ENCODE results near the gene UBL7.

DNA sequence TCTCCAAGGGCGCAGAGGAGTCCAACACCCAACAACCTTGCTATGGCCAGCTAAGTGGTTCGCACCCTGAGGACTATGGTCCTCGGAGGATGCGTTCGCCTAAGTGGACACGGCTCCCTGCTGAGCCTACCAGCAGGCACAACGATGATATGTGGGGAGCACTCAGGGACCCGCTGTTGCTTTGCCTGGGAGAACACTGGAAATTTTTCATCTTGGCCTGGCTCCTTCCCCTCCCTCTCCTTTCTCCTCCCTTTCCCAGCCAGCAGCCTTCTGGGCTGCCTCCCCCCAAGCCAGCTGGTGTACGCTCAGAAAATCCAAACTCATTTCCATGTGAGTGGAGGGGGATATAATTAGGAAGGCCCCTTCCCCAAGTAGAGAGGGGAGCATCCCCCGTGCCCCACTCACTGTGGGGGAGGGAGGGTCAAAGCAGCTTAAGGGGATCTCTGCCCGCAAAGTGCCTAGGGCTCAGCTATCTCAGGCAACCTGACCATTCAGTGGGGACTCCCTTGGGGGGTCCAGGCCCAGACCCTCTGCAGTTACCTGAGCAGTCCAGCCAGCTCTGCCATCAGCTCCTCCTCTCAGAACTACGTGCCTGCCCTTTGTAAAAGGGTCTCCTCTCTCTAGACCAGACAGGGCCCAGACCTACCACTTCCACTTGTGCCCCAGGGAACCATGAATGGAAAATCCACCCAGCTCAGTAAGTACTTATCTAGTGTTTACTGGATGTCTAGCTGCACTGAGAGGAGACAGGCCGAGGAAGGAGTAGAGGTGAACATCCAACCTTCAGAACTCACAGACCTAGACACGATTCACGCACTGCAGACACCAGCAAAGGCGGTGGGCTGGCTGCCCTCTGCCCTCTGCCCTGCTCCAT, 26.5 kb downstream of the UBL7 start:
- TF ChIP-seq SP1 (IDR thresholded peaks at IDR 0.05; ENCODE audit: low read depth, low read length): no peak
- TF ChIP-seq, protein P1, sequence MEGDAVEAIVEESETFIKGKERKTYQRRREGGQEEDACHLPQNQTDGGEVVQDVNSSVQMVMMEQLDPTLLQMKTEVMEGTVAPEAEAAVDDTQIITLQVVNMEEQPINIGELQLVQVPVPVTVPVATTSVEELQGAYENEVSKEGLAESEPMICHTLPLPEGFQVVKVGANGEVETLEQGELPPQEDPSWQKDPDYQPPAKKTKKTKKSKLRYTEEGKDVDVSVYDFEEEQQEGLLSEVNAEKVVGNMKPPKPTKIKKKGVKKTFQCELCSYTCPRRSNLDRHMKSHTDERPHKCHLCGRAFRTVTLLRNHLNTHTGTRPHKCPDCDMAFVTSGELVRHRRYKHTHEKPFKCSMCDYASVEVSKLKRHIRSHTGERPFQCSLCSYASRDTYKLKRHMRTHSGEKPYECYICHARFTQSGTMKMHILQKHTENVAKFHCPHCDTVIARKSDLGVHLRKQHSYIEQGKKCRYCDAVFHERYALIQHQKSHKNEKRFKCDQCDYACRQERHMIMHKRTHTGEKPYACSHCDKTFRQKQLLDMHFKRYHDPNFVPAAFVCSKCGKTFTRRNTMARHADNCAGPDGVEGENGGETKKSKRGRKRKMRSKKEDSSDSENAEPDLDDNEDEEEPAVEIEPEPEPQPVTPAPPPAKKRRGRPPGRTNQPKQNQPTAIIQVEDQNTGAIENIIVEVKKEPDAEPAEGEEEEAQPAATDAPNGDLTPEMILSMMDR (IDR thresholded peaks at IDR 0.05 in 2 of 3, conservative IDR thresholded peaks at IDR 0.05 in 1 of 3; ENCODE audit: control insufficient read depth in 2 of 3, extremely low read depth in 1 of 3, insufficient read depth in 1 of 3, low read depth in 3 of 3, low read length in 3 of 3): no peak
- TF ChIP-seq NFYB (IDR thresholded peaks at IDR 0.05; ENCODE audit: insufficient read depth, low read depth, low read length): no peak
- TF ChIP-seq USF2 (IDR thresholded peaks at IDR 0.05; ENCODE audit: borderline replicate concordance, low read depth, low read length): no peak
- no peak for TF ChIP-seq TAF1 (IDR thresholded peaks at IDR 0.05; ENCODE audit: borderline replicate concordance, low read depth, low read length)
- 0 out of 2 replicates have a peak, but pooled peaks have one; percentile 75 for TF ChIP-seq HDGF (IDR thresholded peaks at IDR 0.05)
- no peak for TF ChIP-seq BCL11A (IDR thresholded peaks at IDR 0.05; ENCODE audit: low read depth, low read length)
- TF ChIP-seq HDAC6 (IDR thresholded peaks at IDR 0.05; ENCODE audit: unreplicated experiment): no peak
- TF ChIP-seq POLR2A (IDR thresholded peaks at IDR 0.05; ENCODE audit: low read depth, low read length): no peak
- TF ChIP-seq LARP7 (IDR thresholded peaks at IDR 0.05): no peak
- TF ChIP-seq SMC3 (IDR thresholded peaks at IDR 0.05; ENCODE audit: borderline replicate concordance, low read length): no peak
- no peak for TF ChIP-seq RAD21 (IDR thresholded peaks at IDR 0.05; ENCODE audit: insufficient read depth, low read depth, low read length)
- no peak for TF ChIP-seq ASH2L (IDR thresholded peaks at IDR 0.05; ENCODE audit: borderline replicate concordance, low read depth)
- TF ChIP-seq, protein P2, sequence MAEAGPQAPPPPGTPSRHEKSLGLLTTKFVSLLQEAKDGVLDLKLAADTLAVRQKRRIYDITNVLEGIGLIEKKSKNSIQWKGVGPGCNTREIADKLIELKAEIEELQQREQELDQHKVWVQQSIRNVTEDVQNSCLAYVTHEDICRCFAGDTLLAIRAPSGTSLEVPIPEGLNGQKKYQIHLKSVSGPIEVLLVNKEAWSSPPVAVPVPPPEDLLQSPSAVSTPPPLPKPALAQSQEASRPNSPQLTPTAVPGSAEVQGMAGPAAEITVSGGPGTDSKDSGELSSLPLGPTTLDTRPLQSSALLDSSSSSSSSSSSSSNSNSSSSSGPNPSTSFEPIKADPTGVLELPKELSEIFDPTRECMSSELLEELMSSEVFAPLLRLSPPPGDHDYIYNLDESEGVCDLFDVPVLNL (IDR thresholded peaks at IDR 0.05; ENCODE audit: low read depth, low read length): no peak

All from GM12878 (cell line).